DMS53 (cell line): ENCODE measurements around the gene MPP1.

Experiments
- DNase-seq: peaks from one replicate; lab custom pipeline; 2025; lab: John Stamatoyannopoulos, UW

MPP1 gene

GRCh38 chrX:154775419-154776349, 29.6 kb downstream of the MPP1 start:
- DNase-seq: peak; percentile 76

GRCh38 chrX:154774622-154775021, 30.7 kb downstream of the MPP1 start:
- peak; percentile 83 for DNase-seq

- DNase-seq: peak; percentile 98
Observed at GRCh38 chrX:154762537-154763296, 42.6 kb downstream of the MPP1 start, which contains the start of gene DKC1. TSS of gene DKC1 (plus strand) at chrX:154762864. CDS start at chrX:154762966, 102 bp downstream.

GRCh38 chrX:154761977-154762536, 43.2 kb downstream of the MPP1 start:
- DNase-seq: peak; percentile 59

- no peak for DNase-seq
Observed at GRCh38 chrX:154758696-154759095, 46.6 kb downstream of the MPP1 start.

- no peak for DNase-seq
Observed at GRCh38 chrX:154751669-154752271, 53.5 kb downstream of the MPP1 start.

- DNase-seq: peak; percentile 50
Observed at GRCh38 chrX:154751203-154751668, 54.0 kb downstream of the MPP1 start.

- peak; percentile 70 for DNase-seq
Observed at GRCh38 chrX:154750301-154751202, 54.7 kb downstream of the MPP1 start, which contains the start of gene GAB3. TSS of gene GAB3 (minus strand) at chrX:154751077. CDS start at chrX:154751025, 52 bp downstream.

- peak; percentile 40 for DNase-seq
Observed at GRCh38 chrX:154749856-154750255, 55.4 kb downstream of the MPP1 start.

GRCh38 chrX:154748712-154749339, 56.5 kb downstream of the MPP1 start:
- peak; percentile 78 for DNase-seq

GRCh38 chrX:154742613-154743012, 62.7 kb downstream of the MPP1 start:
- no peak for DNase-seq

GRCh38 chrX:154739952-154740465, 65.3 kb downstream of the MPP1 start:
- DNase-seq: no peak

GRCh38 chrX:154738011-154738738, 67.1 kb downstream of the MPP1 start:
- DNase-seq: peak; percentile 8

GRCh38 chrX:154737136-154737535, 68.1 kb downstream of the MPP1 start:
- no peak for DNase-seq

- no peak for DNase-seq
Observed at GRCh38 chrX:154735695-154736393, 69.4 kb downstream of the MPP1 start.

- DNase-seq: no peak
Observed at GRCh38 chrX:154734061-154734781, 71.1 kb downstream of the MPP1 start.

- DNase-seq: no peak
Observed at GRCh38 chrX:154733066-154733425, 72.2 kb downstream of the MPP1 start.

GRCh38 chrX:154732421-154733065, 72.7 kb downstream of the MPP1 start:
- DNase-seq: no peak
